ENCODE data around the gene OR10A3. TPM values are rescaled to one million over a fixed set of nuclear protein-coding genes. Genes with fewer than 3 reads are reported as not detected.

The OR10A3 gene
- total RNA-seq, 1 donor from 2014 or later, result not detected

DNA sequence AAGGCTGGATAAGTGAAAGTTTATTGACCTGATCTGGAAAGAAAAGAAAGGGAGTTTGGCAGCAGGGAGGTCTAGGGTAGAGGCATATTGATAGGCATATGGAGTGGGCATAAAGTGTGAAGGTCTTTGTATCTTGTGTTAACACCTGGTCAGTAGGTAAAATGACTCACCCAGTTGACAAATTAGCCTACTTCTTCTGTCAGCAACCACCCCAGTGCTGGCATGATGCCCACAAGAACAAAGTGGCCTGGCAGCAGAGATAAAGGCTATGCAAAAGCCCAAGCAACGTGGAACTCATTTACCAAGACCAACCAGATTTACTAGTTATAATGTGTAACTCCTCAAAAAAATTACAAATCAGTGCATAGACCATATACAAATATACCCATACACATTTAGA is 4.9 kb downstream of the OR10A3 start:
- DNase-seq (ENCODE audit: low spot score in 2 of 2), result no peak
- intact Hi-C loops (cut with DNase I), result no loop called here
- H3K4me1 ChIP-seq, result no peaks in the 10 kb centered on the region
- H3K36me3 ChIP-seq, result no peaks in the 10 kb centered on the region
- TF ChIP-seq, protein P1, sequence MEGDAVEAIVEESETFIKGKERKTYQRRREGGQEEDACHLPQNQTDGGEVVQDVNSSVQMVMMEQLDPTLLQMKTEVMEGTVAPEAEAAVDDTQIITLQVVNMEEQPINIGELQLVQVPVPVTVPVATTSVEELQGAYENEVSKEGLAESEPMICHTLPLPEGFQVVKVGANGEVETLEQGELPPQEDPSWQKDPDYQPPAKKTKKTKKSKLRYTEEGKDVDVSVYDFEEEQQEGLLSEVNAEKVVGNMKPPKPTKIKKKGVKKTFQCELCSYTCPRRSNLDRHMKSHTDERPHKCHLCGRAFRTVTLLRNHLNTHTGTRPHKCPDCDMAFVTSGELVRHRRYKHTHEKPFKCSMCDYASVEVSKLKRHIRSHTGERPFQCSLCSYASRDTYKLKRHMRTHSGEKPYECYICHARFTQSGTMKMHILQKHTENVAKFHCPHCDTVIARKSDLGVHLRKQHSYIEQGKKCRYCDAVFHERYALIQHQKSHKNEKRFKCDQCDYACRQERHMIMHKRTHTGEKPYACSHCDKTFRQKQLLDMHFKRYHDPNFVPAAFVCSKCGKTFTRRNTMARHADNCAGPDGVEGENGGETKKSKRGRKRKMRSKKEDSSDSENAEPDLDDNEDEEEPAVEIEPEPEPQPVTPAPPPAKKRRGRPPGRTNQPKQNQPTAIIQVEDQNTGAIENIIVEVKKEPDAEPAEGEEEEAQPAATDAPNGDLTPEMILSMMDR (IDR thresholded peaks at IDR 0.05), result no peak
- H3K27ac ChIP-seq, result no peak overlapping the region
- no peaks in the 10 kb centered on the region for H3K27me3 ChIP-seq
- no peak overlapping the region for H3K4me3 ChIP-seq
- H3K9me3 ChIP-seq, result no peaks in the 10 kb centered on the region

DNA sequence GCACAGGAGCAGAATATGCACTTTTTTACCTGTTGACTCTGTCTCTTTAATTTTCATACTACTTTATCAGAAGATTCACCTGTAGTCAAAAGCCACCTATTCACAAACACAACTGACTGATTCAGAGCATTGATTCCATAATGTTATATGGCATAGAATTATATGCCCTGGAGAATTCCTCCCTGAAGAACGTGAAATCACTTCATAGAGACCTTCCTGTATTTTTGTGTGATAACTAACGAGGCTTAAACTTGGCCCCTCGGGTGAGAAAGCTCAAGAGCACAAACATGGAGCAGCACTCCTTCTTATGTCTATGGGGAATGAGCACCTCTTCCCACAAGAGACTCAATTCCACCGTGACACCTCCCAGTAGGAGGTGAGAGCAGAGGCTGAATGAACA is 10.3 kb downstream of the OR10A3 start, which contains the start of gene OR10A6:
Gene OR10A6 (minus strand): TSS at position 101 of the 400 bp plus-strand sequence. CDS start 2,606 bp downstream, outside the sequence.
- no peaks in the 10 kb centered on the region for H3K36me3 ChIP-seq
- no peaks in the 10 kb centered on the region for H3K4me1 ChIP-seq
- TF ChIP-seq, protein P1 (IDR thresholded peaks at IDR 0.05), result no peak
- DNase-seq (ENCODE audit: low spot score in 2 of 2), result no peak
- H3K9me3 ChIP-seq, result no peaks in the 10 kb centered on the region
- H3K27ac ChIP-seq, result no peak within 1 kb of the TSS
- no peak within 1 kb of the TSS for H3K4me3 ChIP-seq
- intact Hi-C loops (cut with DNase I), result no loop called here
- H3K27me3 ChIP-seq, result no peaks in the 10 kb centered on the region

DNA sequence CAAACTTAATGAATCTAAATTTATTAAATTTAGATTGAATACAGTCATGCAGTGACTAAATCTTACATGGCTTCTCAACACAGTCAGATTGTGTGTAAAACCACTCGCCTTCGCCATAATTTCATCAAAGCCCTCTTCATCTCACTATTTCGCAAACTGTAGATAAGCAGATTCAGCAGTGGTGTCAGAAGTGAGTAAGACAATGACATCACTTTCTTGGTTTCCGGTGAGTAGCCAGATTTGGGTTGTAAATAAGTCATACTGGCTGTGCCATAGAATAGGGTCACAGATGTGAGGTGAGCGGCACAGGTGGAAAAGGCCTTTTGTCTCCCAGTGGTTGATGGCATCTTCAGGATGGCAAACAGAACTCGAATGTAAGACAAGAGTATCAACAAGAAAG is 13.9 kb downstream of the OR10A3 start:
- DNase-seq (ENCODE audit: low spot score in 2 of 2), result no peak
- Histone ChIP-seq H3K4me3 (no peak overlapping the region), H3K36me3 (no peaks in the 10 kb centered on the region), H3K27me3 (no peaks in the 10 kb centered on the region), H3K9me3 (no peaks in the 10 kb centered on the region), H3K27ac (no peak overlapping the region), H3K4me1 (no peaks in the 10 kb centered on the region)
- TF ChIP-seq, protein P1 (IDR thresholded peaks at IDR 0.05), result no peak
- intact Hi-C loops (cut with DNase I), result no loop called here

DNA sequence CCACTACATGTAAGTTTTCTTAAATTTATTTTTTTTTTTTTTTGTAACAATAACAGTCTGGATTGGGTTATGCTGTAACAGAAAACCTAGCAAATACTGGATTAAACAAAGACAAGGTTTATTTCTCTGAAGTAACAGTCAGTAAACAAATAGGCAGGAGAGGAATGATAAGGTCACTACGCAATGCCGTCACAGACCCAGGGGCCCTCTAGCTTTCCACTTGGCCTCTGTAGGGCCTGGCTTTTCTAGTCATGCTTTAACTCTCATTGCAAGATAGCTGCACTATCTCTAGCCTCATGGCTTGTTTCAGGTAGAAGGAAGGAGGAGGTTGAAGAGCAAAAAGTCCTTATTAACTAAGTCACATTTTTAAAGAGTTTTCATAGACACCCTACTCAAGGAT is 17.0 kb downstream of the OR10A3 start:
- no peaks in the 10 kb centered on the region for H3K9me3 ChIP-seq
- TF ChIP-seq, protein P1 (IDR thresholded peaks at IDR 0.05), result no peak
- intact Hi-C loops (cut with DNase I), result no loop called here
- H3K27me3 ChIP-seq, result no peaks in the 10 kb centered on the region
- no peak for DNase-seq (ENCODE audit: low spot score in 2 of 2)
- no peaks in the 10 kb centered on the region for H3K36me3 ChIP-seq
- no peak overlapping the region for H3K4me3 ChIP-seq
- H3K27ac ChIP-seq, result no peak overlapping the region
- H3K4me1 ChIP-seq, result no peaks in the 10 kb centered on the region

DNA sequence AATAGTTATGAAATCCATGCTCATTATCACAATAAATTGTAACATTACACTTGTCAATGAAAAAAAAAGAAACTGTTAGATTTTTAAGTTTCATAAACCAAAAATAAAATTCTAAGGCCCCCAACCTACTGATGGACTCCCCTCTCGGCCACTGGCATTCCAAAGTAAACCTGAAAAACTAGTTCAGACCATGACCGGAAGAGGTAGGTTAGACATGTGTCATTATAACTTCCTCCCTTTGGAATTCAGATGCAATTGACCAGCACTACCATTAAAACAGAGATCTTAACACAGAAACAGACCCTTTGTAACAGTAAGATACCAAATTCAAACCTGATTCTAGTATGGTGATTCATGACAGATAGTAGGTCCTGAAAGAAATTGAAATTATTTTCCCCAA is 23.4 kb downstream of the OR10A3 start:
- H3K4me1 ChIP-seq, result no peaks in the 10 kb centered on the region
- intact Hi-C loops (cut with DNase I), result no loop called here
- H3K27ac ChIP-seq, result no peak overlapping the region
- H3K36me3 ChIP-seq, result no peaks in the 10 kb centered on the region
- TF ChIP-seq, protein P1 (IDR thresholded peaks at IDR 0.05), result no peak
- H3K4me3 ChIP-seq, result no peak overlapping the region
- DNase-seq (ENCODE audit: low spot score in 2 of 2), result no peak
- H3K27me3 ChIP-seq, result no peaks in the 10 kb centered on the region
- H3K9me3 ChIP-seq, result no peaks in the 10 kb centered on the region

DNA sequence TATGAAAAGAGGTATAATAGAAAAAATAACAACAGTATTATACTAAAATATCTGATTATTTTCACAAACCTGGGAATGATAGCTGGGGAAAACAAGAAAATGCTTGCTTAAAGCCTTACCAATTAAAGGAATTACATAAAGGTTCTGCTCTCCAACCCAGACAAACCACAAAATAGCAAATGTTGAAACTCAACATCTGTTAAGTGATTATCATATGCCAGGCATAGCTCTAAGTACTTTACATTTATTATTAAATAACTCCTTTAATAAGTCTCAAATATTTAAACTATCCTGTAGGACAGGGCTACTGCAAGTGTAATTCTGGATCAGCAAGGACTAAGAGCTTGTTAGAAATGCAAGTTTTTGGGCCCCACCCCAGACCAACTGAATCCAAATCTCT is 30.5 kb downstream of the OR10A3 start:
- intact Hi-C loops (cut with DNase I), result no loop called here
- H3K9me3 ChIP-seq, result no peaks in the 10 kb centered on the region

More for the DNA sequence above, 30.5 kb downstream of the OR10A3 start:
- H3K4me3 ChIP-seq, result no peak overlapping the region
- H3K27me3 ChIP-seq, result no peaks in the 10 kb centered on the region
- no peak for DNase-seq (ENCODE audit: low spot score in 2 of 2)
- TF ChIP-seq, protein P1 (IDR thresholded peaks at IDR 0.05), result no peak
- H3K4me1 ChIP-seq, result peaks cover 2 to 7% of the 10 kb centered on the region in 2 donors
- H3K27ac ChIP-seq, result no peak overlapping the region
- no peaks in the 10 kb centered on the region for H3K36me3 ChIP-seq
